Medulla oblongata (tissue), 1 donor: ENCODE data around the gene CLEC3B.

Source experiments
- DNase-seq: peaks from one replicate; pipeline ENCODE4 v3.0.0-alpha.2; 2015; ENCODE audit errors: extremely low spot score

CLEC3B gene

DNA sequence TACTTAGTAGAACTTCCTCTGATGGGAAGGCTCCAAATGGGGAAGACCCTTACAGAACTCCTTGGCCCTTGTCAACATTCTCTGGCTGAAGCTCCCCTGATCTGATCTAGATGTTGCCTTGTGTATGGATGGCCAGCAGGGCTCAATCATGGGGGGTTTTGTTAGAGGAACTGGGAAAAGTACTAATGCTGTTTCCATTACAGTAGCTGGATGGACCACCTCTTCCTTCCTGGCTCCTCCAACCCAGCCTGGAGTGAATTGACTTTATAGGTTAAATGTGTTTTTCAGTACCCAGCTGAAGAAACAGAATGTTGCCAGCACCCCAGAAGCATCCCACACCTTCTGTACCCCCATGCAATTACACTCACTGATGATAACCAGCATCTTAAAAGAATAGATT is 22.7 kb upstream of the CLEC3B start:
- DNase-seq = no peak

DNA sequence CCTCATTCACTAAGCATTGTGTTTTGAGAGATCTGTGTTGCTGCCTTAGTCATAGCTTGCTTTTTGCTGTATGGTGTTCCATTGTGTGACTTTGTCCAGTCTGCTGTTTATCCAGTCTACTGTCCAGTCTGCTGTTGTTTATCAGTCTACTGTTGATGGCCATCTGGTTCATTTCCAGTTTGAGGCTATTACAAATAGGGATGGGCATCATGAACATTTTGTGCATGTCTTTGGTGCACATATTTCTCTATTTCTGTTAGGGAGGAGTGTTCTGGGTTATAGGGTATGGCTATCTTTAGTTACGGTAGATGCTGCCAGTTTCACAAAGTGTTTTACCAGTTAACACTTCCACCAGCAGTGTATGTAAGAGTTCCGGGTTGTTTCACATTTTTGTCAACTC is 22.2 kb upstream of the CLEC3B start:
- DNase-seq = no peak

DNA sequence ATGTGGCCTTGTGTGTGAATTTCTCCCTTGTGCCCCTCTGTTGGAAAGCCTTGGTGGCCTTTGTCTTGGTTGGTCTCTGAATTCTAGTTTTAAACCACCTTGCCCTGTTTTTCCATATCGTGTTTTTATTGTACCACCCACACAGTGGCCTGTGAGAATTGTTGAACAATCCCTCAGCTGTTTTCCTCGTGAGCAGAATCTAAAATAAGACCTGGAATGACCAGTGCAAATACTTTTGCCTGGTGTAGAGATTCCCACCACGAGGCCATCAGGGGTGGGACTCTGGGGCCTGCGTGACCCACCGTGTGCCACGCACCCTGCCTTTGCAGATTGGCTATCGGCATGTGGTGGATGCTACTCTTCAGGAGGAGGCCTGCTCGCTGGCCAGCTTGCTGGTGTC is 19.0 kb upstream of the CLEC3B start:
- no peak for DNase-seq

DNA sequence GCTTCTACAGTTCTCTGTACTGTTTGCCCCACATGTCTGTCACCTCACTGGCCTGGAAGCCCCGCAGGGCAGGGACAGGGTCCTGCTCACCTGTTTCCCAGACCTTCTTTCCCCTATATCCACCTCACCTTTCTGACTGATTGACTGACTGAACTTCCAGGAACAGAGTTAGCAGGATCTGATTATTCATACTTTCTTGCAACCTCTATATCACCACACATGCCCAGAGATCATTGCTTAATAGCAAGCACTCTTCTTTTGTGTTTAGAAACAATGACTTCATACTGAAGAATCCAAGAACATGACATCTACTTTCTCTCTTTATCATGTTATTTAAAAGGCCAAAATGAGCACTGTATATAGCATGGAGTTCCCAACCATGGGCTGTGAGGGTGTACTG is 18.0 kb upstream of the CLEC3B start:
- DNase-seq = no peak

DNA sequence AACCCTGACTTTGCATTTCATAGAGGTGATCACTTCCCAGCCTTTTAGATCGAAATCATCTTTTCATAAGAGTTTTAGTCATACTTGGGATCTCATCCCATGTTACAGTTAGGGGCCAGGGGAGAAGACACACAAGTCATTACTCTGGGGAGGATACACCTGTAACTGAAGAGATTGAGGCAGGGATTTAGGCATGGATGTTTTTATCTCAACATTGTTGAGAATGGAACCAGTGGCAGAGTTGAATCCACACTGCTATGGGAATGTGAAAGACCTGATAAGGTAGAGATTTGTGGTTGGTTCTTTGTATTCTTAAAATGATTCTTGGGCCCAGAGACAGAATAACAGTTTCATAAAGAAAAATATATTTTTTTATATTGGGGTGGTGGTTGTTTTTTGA is 16.2 kb upstream of the CLEC3B start:
- no peak for DNase-seq

DNA sequence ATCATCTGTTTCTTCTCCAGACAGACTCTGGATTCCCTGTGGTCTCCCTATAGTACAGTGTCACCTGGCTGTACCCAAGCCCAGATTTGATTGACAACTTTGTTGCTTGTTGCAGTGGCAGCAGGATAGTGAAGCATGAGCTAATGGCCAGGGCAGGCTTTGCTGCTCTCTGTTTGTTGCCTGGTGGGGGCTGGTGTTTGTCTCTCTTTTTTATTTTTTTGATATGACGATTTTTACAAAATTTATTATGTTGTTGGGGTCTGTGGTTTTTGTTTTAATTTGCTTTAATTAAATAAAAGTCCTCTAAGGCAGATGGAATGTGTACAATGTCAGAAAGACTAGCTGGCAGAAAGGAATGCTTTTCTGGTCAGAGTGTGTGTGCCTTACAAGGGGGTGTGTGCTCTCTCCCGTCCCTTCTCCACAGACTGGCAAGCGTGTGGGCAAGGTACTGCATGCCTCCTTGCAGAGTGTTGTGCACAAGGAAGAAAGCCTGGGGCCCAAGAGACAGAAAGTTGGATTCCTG is 15.2 kb upstream of the CLEC3B start:
- DNase-seq = no peak

DNA sequence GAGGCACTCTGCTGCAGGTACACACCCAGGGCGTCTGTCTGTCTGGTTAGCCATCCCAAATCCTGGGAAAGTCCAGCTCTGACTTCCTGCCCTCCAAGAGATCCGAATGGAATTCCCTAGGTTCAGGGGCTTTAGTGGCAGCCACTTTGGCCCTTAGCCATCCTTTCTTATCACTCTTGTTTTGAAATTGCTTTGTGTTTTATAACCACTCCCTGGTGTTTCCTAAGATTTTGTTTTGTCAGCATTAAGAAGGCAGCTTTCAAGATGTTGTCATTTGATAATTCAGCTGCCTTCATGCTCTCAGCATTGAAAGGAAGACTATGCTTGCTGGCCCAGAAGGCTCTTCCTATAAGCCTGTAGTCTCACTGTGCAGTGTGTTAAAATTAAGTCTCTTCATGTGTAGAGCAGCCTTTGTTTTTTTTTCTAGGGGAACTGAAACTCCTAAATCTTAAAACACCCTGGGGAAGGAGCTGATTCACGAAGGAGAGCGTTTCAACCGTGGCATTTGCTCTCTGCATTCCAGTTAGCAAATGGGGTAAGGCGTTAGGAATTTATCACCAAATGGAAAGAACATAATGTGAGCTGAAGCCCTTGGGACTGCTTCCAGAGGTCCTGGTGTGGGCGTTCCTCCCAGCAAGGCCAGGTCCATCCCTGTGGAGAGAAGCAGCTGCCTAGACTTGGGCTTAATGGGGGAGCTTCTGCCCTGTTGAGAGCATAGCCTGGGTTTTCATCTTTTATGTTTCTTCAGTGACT is 14.2 kb upstream of the CLEC3B start:
- DNase-seq = peak; percentile 65

DNA sequence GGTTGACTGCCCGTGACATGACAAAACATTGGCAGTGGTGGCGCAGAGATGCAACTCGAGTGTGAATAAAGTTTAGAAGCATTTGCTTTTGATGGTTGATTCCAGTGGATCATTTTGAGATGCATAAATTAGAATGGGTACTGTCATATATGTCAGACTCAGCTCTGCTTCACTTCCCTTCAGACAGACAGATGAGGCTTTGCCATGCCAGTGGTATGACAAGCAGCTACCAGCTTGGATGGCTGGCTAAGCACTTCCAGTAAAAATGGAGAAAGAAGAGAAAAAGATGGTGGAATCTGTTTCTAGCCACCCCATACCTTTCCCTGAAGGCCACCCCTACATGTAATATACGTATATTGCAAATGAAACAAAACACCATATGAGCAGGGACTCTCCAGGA is 13.5 kb upstream of the CLEC3B start:
- DNase-seq = no peak

DNA sequence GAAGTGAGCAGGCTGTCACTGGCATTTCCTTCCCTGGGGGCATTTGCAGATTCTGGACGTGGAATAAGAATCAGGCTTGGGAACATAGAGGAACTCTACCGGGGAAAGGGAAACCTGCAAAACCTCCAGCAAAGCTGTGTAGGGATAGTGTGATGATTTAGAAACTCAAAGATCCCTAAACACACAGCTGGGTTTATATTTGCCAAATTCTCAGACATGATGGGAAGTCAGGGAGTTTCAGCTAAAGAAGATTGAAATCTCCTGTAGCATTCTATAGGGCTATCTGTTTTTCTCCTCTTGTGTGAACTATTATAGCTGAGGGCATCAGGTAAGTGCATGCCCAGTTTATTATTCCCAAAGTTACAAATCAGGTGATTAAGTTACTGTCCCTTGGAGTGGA is 9.2 kb upstream of the CLEC3B start:
- no peak for DNase-seq

DNA sequence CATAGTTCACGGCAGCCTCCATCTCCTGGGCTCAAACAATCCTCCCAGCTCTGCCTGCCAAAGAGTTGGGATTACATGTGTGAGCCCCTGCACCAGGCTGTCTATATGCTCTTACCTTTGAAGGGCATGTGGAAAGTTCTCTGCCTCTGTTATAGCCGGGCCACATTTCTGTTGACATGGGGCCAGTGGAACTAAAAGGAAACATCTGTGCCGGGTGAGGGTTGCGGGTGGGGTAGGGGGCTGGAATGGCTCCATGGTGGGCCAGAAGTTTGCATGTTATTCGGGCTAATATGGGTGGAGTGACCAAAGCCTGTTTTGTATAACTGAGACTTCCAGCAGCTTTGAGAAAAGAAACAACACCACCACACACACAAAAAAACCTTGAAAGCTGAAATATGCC is 8.3 kb upstream of the CLEC3B start:
- no peak for DNase-seq

DNA sequence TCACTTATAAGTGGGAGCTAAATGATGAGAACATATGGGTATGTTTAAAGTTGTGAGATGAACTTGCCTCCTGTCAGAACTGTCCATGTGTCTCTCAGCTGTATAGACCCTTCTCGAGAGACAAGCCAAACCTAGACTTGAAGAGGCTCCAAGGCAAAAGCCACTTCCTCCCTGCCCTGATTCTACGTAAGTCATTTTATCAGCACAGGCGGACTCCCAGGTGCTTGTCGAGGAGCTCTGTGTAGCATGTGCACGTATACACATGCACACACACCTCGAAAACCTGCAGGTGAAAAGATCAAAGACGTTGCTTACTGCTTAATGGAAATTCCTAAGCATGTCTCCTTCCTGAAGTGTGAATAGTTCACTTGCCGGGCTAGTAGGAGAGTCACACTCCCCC is 5.6 kb upstream of the CLEC3B start:
- DNase-seq = no peak

DNA sequence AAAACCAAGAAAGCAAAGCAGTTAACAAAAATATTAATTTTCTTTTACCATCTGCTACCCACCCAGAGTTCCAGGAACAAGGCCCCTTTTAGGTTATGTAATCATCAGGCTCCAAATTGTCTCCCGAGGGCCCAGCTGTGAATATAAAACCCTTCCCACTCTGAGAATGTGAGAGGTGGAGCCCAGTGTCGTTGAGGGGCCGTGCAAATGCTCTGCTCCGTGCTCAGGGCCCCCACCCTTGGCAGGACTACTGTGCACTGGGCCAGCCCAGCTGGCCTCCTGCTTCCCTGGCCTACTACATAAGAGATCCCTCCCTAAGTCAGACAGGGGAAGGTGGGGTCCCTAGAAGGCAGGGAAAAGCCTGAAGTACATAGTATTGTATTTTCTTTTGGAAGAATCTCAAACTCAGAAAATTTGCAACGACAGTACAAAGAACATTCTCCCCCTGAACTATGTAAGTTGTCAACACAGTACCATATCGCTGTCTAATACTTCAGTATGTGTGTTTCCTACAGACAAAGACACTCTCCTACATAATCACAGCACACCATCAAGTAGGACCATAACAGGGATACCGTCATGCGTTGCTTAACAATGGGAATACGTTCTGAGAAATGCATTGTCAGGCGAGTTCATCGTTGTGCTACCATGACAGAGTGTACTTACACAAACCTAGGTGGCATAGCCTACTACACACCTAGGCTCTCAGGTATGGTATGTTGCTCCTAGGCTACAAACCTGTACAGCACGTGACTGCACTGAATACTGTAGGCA is 4.4 kb upstream of the CLEC3B start:
- no peak for DNase-seq

DNA sequence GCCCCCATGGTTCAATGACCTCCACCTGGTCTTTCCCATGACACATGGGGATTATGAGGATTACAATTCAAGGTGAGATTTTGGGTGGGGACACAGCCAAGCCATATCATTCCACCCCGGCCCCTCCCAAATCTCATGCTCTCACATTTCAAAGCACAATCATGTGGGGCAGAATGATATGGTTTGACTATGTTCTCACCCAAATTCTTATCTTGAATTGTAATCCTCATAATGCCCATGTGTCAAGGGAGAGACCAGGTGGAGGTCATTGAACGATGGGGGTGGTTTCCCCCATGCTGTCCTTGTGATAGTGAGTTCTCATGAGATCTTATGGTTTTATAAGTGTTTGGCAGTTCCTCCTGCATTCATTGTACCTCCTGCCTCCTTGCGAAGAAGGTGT is 2.4 kb upstream of the CLEC3B start:
- no peak for DNase-seq

DNA sequence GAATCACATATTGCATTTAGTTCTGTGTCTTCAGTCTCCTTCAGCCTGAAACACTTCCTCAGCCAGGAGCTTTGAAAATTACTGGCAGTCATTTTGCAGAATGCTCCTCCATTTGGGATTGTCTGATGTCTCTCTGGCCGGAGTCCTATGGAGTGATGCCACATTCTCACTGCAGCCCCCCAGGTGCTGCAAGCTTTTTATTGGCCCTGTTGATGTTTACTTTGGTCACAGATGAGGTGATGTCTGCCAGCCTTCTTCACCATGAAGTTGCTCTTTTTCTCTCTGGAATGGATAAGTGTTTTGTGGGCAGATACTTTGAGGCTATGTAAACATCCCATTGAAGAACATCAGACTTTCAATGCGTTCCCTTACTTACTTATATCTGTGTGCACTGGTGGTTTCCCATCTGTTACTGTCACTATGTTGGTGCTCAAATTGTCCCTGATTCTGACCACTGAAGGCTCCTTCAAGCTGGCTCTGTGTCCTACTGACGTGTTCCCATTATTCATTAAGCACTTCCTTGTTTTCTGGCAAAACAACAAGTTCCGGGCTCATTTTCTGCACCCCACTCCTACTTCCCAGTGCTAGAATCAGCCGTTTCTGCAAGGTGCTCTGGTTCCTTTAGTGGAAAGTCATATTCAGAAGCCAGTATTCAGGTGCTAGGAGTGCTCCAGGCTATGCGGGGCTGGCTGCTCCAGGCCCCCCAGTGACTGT is 1.4 kb upstream of the CLEC3B start:
- DNase-seq = peak; percentile 34

DNA sequence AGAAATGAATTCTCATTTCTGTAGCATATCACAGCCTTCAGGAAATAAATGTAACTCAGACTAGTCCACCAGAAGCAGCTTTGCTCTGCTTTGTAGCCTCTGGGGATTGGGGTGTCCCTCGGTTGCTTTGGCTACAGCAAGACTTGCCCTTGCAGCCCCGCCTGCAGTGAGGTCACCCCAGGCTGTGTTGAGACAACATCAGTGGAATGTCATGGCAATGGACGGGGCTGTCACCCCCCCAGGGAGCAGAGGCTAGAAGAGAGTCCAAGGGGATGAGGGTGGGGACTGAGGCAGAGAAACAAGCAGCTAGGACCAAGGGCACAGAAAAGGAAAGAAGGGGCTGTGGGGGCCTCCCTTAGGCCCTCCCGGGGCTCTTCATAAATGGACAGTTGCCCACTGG is 854 bp downstream of the CLEC3B start:
- DNase-seq = no peak

DNA sequence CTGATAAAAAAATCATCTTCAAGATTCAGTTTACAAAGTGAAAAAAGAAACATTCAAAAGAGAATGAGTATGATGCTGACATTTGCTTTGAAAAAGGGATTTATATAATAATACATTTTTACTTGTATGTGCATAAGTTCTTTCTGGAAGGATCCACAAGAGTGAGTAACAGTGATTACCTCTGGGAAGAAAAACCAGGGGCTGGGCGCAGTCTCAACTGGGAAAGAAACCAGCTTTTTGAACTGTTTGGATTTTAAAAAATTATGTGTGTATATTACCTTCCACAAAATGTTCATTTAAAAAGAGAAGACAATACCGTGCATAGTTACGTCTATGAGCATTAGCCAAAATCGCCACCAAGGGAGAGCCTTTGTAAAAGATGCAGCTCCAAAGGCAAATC is 1.3 kb downstream of the CLEC3B start:
- DNase-seq = no peak

DNA sequence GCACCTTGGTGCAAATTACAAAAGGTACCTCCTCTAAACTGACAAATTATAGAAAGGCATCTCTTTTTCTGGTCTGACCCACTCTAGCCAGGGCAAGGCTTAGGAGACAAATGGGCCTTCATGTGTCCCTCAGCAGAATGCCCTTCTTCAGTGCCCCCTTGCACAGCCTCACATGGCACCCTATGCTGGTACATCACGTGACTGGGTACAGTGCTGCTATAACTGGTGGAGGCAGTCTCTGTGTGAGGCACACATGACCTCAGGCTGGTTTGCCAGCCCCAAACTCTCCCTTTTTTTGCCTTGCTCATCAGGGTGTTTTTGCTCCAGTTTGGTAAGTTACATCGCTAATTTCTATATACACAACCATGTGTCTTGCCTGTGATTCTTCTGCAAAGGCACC is 3.1 kb downstream of the CLEC3B start:
- DNase-seq = no peak

DNA sequence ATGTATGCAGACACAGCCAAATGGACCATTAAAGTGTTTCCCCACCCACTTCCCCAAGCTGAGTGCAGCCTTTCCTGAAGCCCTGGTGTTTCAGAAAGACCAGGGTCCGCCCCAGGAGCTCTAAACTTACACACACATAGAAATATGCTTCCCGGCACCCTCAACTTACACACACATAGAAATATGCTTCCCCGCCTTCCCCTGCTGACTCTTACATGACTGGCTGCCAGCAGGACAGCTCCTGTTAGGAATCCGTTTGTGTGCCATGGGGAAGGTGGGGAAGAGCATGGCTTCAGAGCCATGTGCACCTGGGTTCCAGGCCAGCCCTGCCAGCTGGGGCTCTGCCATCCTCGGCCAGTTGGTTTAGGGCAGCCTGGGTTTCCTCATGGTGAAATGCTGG is 3.6 kb downstream of the CLEC3B start:
- DNase-seq = no peak

DNA sequence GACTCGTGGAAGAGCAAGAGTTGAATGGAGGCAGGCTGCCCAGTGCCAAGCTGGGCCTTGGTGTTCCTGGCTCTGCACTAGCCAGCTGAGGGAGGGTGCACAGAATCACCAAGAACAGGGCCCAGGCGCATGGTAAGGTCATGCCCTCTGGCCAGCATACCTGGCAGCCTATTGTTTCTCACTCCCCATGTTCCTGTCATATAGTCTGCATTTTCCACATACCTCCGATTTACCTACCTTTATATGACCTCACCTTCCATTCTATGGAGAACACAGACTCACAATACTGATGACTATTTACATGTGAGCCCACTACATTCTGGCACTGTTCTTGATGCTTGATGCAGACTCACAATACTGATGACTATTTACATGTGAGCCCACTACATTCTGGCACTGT is 5.4 kb downstream of the CLEC3B start:
- no peak for DNase-seq

DNA sequence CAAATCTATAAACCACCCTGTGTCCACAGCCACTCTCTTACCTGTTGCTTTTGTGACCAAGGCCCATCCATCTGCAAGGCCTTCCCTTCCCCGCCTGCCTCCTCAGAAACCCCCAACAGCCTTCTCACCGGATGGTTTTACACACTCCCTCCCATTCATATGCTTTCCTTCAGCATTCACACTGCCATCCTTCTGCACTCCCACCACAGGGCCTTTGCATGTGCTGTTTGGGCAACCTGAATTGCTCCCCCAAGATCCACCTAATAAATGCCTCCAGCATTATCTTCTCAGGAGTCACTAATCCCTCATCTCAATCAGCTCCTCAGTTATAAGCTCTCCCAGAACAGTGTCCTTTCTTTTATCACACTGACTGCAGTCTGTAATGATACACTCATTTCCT is 6.0 kb downstream of the CLEC3B start:
- DNase-seq = no peak

DNA sequence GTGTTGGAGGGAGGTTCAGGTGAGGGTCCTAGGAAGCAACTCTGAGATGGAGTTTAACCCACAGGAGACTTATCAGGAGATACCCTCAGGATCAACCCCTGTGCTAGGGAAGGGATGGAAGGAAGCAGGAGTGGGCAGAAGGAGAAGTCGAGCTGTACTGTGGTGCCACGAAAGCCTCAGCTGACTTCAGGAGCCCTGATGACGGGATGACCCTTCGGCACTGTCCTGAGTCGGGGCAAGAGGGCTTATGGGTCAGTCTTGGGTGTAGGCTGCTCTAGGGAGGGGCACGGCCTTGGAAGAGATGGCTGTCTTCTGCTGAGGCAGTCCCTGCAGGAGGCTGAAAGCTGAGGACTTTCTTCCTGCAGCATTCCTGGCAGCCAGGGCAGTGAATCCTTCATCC is 7.7 kb downstream of the CLEC3B start:
- DNase-seq = no peak

DNA sequence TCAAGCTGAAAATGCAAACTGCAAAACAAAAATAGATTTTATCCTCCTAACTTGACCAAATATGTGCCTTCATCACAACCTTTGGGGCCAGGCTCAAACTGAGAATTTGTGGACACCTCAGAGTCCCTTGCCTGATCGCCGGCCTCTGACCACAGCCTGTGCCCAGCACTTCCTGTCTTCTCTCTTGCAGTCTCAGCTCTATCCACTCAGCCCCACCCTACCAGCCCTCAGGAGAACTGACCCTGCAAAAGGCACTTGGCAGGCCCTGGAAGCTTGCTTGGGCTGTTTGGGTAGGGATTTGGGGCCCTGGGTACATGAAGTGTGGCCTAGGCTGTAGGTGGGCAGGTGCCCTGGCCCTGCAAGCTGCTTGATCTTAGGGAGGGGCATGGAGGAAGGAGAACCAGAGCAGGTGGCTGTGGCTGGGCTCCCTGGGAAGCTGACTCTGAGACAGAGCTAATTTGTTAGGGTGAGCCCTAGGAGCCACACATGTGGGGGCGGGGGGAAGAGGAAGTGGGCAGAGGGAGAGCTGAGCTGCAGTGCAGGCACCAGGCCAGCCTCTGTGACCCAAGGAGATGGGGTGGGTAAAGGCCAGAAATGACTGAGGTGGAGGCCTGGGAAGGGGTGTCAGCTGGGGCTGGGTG is 8.6 kb downstream of the CLEC3B start:
- DNase-seq = peak; percentile 76
